ENCODE measurements around the gene ASNS. TPM values are rescaled to one million over a fixed set of nuclear protein-coding genes. Genes with fewer than 3 reads are reported as not detected.

Gene ASNS
- polyA plus RNA-seq, 3 donors: 0.99 to 2.4 (median 2.3) TPM

DNA sequence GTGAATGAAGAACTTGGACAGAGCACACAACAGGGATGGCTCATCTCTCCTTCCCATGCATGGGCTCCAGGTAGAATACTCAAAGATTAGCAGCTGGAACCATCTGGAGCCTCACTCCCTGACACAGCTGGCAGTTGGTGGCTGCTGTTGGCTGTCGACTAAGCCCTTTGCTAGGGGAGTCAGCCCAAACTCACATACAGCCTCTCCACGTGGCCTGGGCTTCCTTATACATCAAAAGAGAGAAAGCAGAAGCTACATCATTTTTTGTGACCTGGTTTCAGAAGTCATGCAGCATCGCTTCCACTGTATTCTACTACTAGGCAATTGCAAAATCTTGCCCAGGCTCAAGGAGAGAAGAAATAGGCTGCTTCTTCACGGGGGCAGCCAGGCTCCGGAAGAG is 24.4 kb downstream of the ASNS start:
- Histone ChIP-seq H3K36me3 (replicated peaks in 1 of 2; ENCODE audit: control insufficient read depth in 1 of 2, insufficient read depth in 2 of 2, low read length in 2 of 2) (no peaks in the 10 kb centered on the region), H3K4me2 (replicated peaks; ENCODE audit: extremely low read depth, low read length, poor library complexity, severe bottlenecking) (no peak overlapping the region), H3K4me3 (replicated peaks in 1 of 3; ENCODE audit: low read depth in 2 of 3, low read length in 3 of 3) (no peak overlapping the region), H3K9me3 (replicated peaks in 1 of 2; ENCODE audit: control insufficient read depth in 1 of 2, insufficient read depth in 1 of 2, low read length in 2 of 2) (peaks cover 0 to 5% of the 10 kb centered on the region in 2 donors), H3K27me3 (ENCODE audit: control insufficient read depth in 2 of 2, insufficient read depth in 2 of 2, low read length in 2 of 2) (no peaks in the 10 kb centered on the region), H3K4me1 (ENCODE audit: control insufficient read depth in 1 of 2, insufficient read depth in 2 of 2, low read length in 2 of 2) (no peaks in the 10 kb centered on the region), H4K20me1 (ENCODE audit: insufficient read depth, low read length) (no peaks in the 10 kb centered on the region), H2AFZ (ENCODE audit: insufficient read depth, low read depth, low read length, poor library complexity, severe bottlenecking) (no peak overlapping the region), H3K9ac (ENCODE audit: insufficient read depth, low read length, poor library complexity, severe bottlenecking) (no peak overlapping the region), H3K79me2 (ENCODE audit: insufficient read depth, low read length) (no peaks in the 10 kb centered on the region), H3K27ac (ENCODE audit: low read depth in 1 of 2, low read length in 2 of 2) (no peak overlapping the region)
- no peak overlapping the region for H3K4me3 Mint-ChIP-seq
- WGBS (ENCODE audit: insufficient coverage): 37% methylated on average over 2 of the region's 5 CpGs
- H3K4me1 Mint-ChIP-seq: no peaks in the 10 kb centered on the region
- TF ChIP-seq, protein P1, sequence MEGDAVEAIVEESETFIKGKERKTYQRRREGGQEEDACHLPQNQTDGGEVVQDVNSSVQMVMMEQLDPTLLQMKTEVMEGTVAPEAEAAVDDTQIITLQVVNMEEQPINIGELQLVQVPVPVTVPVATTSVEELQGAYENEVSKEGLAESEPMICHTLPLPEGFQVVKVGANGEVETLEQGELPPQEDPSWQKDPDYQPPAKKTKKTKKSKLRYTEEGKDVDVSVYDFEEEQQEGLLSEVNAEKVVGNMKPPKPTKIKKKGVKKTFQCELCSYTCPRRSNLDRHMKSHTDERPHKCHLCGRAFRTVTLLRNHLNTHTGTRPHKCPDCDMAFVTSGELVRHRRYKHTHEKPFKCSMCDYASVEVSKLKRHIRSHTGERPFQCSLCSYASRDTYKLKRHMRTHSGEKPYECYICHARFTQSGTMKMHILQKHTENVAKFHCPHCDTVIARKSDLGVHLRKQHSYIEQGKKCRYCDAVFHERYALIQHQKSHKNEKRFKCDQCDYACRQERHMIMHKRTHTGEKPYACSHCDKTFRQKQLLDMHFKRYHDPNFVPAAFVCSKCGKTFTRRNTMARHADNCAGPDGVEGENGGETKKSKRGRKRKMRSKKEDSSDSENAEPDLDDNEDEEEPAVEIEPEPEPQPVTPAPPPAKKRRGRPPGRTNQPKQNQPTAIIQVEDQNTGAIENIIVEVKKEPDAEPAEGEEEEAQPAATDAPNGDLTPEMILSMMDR (IDR thresholded peaks at IDR 0.05): no peak
- H3K36me3 Mint-ChIP-seq: peaks cover 0 to 4% of the 10 kb centered on the region in 2 donors
- no peak for DNase-seq
- intact Hi-C loops (cut with micrococcal nuclease): no loop called here
- peaks cover 0 to 1% (median 0%) of the 10 kb centered on the region in 3 donors for H3K27me3 Mint-ChIP-seq (ENCODE audit: low read depth in 3 of 3)
- peaks cover 0 to 5% (median 3%) of the 10 kb centered on the region in 7 donors for H3K9me3 Mint-ChIP-seq
- no peak overlapping the region for H3K27ac Mint-ChIP-seq

DNA sequence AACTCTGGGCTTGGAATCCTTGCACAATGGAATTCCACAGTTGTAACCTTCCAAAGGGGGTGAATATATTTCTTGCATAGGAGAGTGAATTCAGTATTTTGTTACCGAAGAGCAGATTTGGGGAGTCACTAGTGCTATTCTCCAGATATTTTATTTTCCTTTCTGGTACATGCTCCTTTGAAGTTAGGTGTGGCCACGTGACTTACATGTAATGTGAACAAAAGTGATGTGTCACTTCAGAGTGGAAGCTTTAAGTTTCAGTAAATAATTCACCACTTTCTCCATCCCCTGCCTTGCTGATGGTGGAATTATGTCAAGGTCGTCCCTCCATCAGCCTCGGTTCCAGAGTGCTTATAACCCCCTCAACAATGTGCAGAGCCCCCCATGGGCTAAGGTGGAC is 25.3 kb downstream of the ASNS start:
- peaks cover 0 to 1% (median 0%) of the 10 kb centered on the region in 3 donors for H3K27me3 Mint-ChIP-seq (ENCODE audit: low read depth in 3 of 3)
- intact Hi-C loops (cut with micrococcal nuclease): no loop called here
- H3K4me1 ChIP-seq (ENCODE audit: control insufficient read depth in 1 of 2, insufficient read depth in 2 of 2, low read length in 2 of 2): no peaks in the 10 kb centered on the region
- no peak overlapping the region for H3K4me3 Mint-ChIP-seq
- no peak overlapping the region for H3K27ac Mint-ChIP-seq
- H3K9ac ChIP-seq (ENCODE audit: insufficient read depth, low read length, poor library complexity, severe bottlenecking): no peak overlapping the region
- no peaks in the 10 kb centered on the region for H4K20me1 ChIP-seq (ENCODE audit: insufficient read depth, low read length)
- peaks cover 0 to 1% of the 10 kb centered on the region in 2 donors for H3K36me3 Mint-ChIP-seq
- no peak overlapping the region for H2AFZ ChIP-seq (ENCODE audit: insufficient read depth, low read depth, low read length, poor library complexity, severe bottlenecking)
- no peak overlapping the region for H3K27ac ChIP-seq (ENCODE audit: low read depth in 1 of 2, low read length in 2 of 2)
- peaks cover 0 to 10% (median 4%) of the 10 kb centered on the region in 7 donors for H3K9me3 Mint-ChIP-seq
- H3K27me3 ChIP-seq (ENCODE audit: control insufficient read depth in 2 of 2, insufficient read depth in 2 of 2, low read length in 2 of 2): no peaks in the 10 kb centered on the region
- no peaks in the 10 kb centered on the region for H3K36me3 ChIP-seq (replicated peaks in 1 of 2; ENCODE audit: control insufficient read depth in 1 of 2, insufficient read depth in 2 of 2, low read length in 2 of 2)
- no peaks in the 10 kb centered on the region for H3K79me2 ChIP-seq (ENCODE audit: insufficient read depth, low read length)
- no peak overlapping the region for H3K4me3 ChIP-seq (replicated peaks in 1 of 3; ENCODE audit: low read depth in 2 of 3, low read length in 3 of 3)
- TF ChIP-seq, protein P1 (IDR thresholded peaks at IDR 0.05): no peak
- H3K9me3 ChIP-seq (replicated peaks in 1 of 2; ENCODE audit: control insufficient read depth in 1 of 2, insufficient read depth in 1 of 2, low read length in 2 of 2): peaks cover 0 to 7% of the 10 kb centered on the region in 2 donors
- WGBS (ENCODE audit: insufficient coverage): no CpG with 5 or more reads among the region's 4 CpGs
- no peak for DNase-seq
- no peak overlapping the region for H3K4me2 ChIP-seq (replicated peaks; ENCODE audit: extremely low read depth, low read length, poor library complexity, severe bottlenecking)
- no peaks in the 10 kb centered on the region for H3K4me1 Mint-ChIP-seq
